Testis (tissue), 2 donors: ENCODE data around the gene LIPN.

ENCODE experiments used
- POLR2A ChIP-seq: fragments of 450-650 bp; IDR thresholded peaks from one replicate; pipeline ENCODE4 v1.6.1; 2017; ENCODE audit warnings: antibody characterized with exemption, mild to moderate bottlenecking, moderate library complexity
- TF ChIP-seq, protein P1 (sequence below), 3 experiments: fragments of 450-650 bp in 2 of 3; fragments of 200-600 bp in 1 of 3; sonication (generic) in 1 of 3; IDR thresholded peaks; one replicate each; pipeline ENCODE4 v1.5.1; 2016 to 2019; ENCODE audit warnings: antibody characterized with exemption in 3 of 3, mild to moderate bottlenecking in 2 of 3, moderate library complexity in 1 of 3

DNA sequence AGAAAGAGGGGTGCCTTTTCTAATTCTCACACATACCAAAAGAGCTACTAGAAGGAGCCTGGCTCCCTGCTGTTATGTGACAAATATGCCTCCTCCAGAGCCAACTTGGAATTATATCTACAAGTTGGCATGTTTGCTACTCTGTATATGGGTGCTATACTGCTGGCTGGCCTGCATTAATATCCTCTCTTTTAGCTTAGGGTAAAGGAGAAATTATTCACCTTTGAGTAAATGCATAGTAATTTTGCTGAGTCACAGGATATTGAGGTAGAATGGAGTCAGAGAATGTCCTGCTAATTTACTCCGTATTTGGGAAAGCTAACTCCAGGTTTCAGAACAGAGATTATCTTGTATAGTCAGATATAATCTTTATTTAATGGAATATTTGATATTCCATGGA lies 24.2 kb upstream of the LIPN start:
- TF ChIP-seq POLR2A: no peak
- TF ChIP-seq, protein P1, sequence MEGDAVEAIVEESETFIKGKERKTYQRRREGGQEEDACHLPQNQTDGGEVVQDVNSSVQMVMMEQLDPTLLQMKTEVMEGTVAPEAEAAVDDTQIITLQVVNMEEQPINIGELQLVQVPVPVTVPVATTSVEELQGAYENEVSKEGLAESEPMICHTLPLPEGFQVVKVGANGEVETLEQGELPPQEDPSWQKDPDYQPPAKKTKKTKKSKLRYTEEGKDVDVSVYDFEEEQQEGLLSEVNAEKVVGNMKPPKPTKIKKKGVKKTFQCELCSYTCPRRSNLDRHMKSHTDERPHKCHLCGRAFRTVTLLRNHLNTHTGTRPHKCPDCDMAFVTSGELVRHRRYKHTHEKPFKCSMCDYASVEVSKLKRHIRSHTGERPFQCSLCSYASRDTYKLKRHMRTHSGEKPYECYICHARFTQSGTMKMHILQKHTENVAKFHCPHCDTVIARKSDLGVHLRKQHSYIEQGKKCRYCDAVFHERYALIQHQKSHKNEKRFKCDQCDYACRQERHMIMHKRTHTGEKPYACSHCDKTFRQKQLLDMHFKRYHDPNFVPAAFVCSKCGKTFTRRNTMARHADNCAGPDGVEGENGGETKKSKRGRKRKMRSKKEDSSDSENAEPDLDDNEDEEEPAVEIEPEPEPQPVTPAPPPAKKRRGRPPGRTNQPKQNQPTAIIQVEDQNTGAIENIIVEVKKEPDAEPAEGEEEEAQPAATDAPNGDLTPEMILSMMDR (IDR thresholded peaks at IDR 0.05): no peak
